GM23248 (cell line): ENCODE results near the gene ZNF443. TPM values are rescaled to one million over a fixed set of nuclear protein-coding genes. Genes with fewer than 3 reads are reported as not detected.
"Not testable (repeated sequence)": the region's sequence is repeated elsewhere in the genome, so short reads cannot be mapped to it uniquely, and the experiment has no call there.

ENCODE experiments used
- DNase-seq: peaks from one replicate; pipeline ENCODE4 v3.0.0-alpha.2; 2015
- H2AFZ ChIP-seq: fragments of 200-600 bp; sonication (generic); 2 replicates; pipeline ENCODE4 v1.6.1; 2016; ENCODE audit warnings: antibody characterized with exemption
- H3F3A ChIP-seq: fragments of 200-600 bp; sonication (generic); 2 replicates; pipeline ENCODE4 v1.6.1; 2016; ENCODE audit warnings: mild to moderate bottlenecking, antibody characterized with exemption, mixed run types; ENCODE audit not compliant: insufficient read depth
- H3K27ac ChIP-seq: fragments of 200-600 bp; sonication (generic); 2 replicates; pipeline ENCODE4 v1.5.1; 2016; ENCODE audit warnings: mild to moderate bottlenecking
- H3K27me3 ChIP-seq: fragments of 200-600 bp; sonication (generic); replicated peaks from 2 replicates; pipeline ENCODE4 v1.6.1; 2016; ENCODE audit warnings: mild to moderate bottlenecking; ENCODE audit not compliant: insufficient read depth
- H3K36me3 ChIP-seq: fragments of 200-600 bp; sonication (generic); 2 replicates; pipeline ENCODE4 v1.6.1; 2016; ENCODE audit warnings: low read depth, mild to moderate bottlenecking
- H3K4me1 ChIP-seq: fragments of 200-600 bp; sonication (generic); 2 replicates; pipeline ENCODE4 v1.6.1; 2016; ENCODE audit warnings: mild to moderate bottlenecking; ENCODE audit not compliant: insufficient read depth
- H3K4me2 ChIP-seq: fragments of 200-600 bp; sonication (generic); one replicate; pipeline ENCODE4 v1.6.1; 2016; ENCODE audit warnings: mild to moderate bottlenecking; ENCODE audit not compliant: unreplicated experiment
- H3K4me3 ChIP-seq: fragments of 200-600 bp; sonication (generic); 2 replicates; pipeline ENCODE4 v1.5.1; 2016; ENCODE audit warnings: mild to moderate bottlenecking
- H3K79me2 ChIP-seq: fragments of 200-600 bp; sonication (generic); 2 replicates; pipeline ENCODE4 v1.6.1; 2016; ENCODE audit warnings: mild to moderate bottlenecking; ENCODE audit not compliant: insufficient read depth
- H3K9ac ChIP-seq: fragments of 200-600 bp; sonication (generic); 2 replicates; pipeline ENCODE4 v1.6.1; 2016; ENCODE audit warnings: mild to moderate bottlenecking
- H3K9me2 ChIP-seq: fragments of 200-600 bp; sonication (generic); 2 replicates; pipeline ENCODE4 v1.6.1; 2016; ENCODE audit warnings: mixed run types, mild to moderate bottlenecking, moderate library complexity; ENCODE audit not compliant: insufficient read depth
- H3K9me3 ChIP-seq: fragments of 200-600 bp; sonication (generic); one replicate; pipeline ENCODE4 v1.6.1; 2017; ENCODE audit warnings: low read depth
- H4K20me1 ChIP-seq: fragments of 200-600 bp; sonication (generic); 2 replicates; pipeline ENCODE4 v1.6.0; 2016; ENCODE audit not compliant: insufficient read depth
- EZH2 ChIP-seq: fragments of 200-600 bp; sonication (generic); IDR thresholded peaks from 2 replicates; pipeline ENCODE4 v1.6.1; 2018; ENCODE audit warnings: antibody characterized with exemption, mild to moderate bottlenecking; ENCODE audit not compliant: insufficient read depth, poor library complexity, severe bottlenecking
- EZH2phosphoT487 ChIP-seq: fragments of 200-600 bp; sonication (generic); IDR thresholded peaks from 2 replicates; pipeline ENCODE4 v1.6.1; 2018; ENCODE audit warnings: antibody characterized with exemption, moderate library complexity, mild to moderate bottlenecking, low read depth; ENCODE audit not compliant: insufficient read depth
- WGBS, 2 experiments: methylation state at CpG; one replicate each; pipeline ENCODE4 v1.1.6; 2015 to 2017; ENCODE audit warnings: low lambda C conversion rate in 2 of 2, low coverage in 1 of 2; ENCODE audit errors: missing lambda C conversion rate in 2 of 2; 5-methylcytosine and 5-hydroxymethylcytosine counted together
- in situ Hi-C: fragments of 300-500 bp; cut with MboI; formaldehyde crosslinking; loops from 2 replicates; pipeline ENCODE4 v1.15.0; 2020
- polyA plus RNA-seq: library from polyadenylated mRNA; unstranded; fragments of >200 nt; fragmentation: Nextera tagmentation; extraction: Ambion mirVana; gene quantifications from 2 replicates; pipeline ENCODE4 v1.2.1, GENCODE V29; 2016
- total RNA-seq: library from RNA; depleted of rRNA; stranded (reverse); fragments of >200 nt; shearing (Covaris generic); gene quantifications from 2 replicates; pipeline ENCODE4 v1.2.3, GENCODE V29; 2014

ZNF443 gene
- total and polyA plus RNA-seq, 2 experiments from 2014 or later, result 0.86 to 1.2 TPM

- 54 to 59% methylated on average over 6 of the region's 6 CpGs for WGBS, 2 experiments
- in situ Hi-C loops, result no loop called here
- H3K9ac ChIP-seq, result no peak overlapping the region
Observed at GRCh38 chr19:12453495-12453894, 12.7 kb upstream of the ZNF443 start.

DNA sequence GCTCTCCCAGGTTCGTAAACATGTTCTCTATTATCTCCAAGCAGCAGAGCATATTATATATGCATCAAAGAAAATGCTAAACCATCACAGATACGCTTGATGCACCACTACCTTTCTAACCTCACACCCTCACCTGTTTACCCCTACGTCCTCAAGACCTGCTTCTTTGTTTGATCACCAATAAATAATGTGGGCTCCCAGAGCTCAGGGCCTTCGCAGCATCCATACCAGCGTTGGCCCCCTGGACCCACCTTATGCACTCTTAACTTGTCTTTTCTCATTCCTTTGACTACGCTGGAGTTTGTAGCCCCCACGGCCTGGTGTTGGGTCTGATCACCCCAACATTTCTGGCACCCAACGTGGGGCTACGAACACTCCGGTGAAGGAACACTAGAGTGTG, 10.0 kb upstream of the ZNF443 start:
- Histone ChIP-seq H3K27me3 (no peaks in the 10 kb centered on the region), H3K9me3 (no peaks in the 10 kb centered on the region), H3K9me2 (no peaks in the 10 kb centered on the region), H2AFZ (no peak overlapping the region), H3K9ac (no peak overlapping the region), H3K36me3 (no peaks in the 10 kb centered on the region), H3K4me3 (no peak overlapping the region), H3K4me1 (no peaks in the 10 kb centered on the region), H3F3A (no peaks in the 10 kb centered on the region), H4K20me1 (no peaks in the 10 kb centered on the region), H3K4me2 (no peak overlapping the region), H3K79me2 (no peaks in the 10 kb centered on the region), H3K27ac (no peak overlapping the region)
- TF ChIP-seq EZH2, result no peak
- no peak for TF ChIP-seq EZH2phosphoT487
- in situ Hi-C loops, result no loop called here
- DNase-seq, result no peak
- 46 to 57% methylated on average over 10 of the region's 10 CpGs for WGBS, 2 experiments

More at GRCh38 chr19:12453495-12453894, 12.7 kb upstream of the ZNF443 start:
- Histone ChIP-seq H3K9me3 (no peaks in the 10 kb centered on the region), H3K36me3 (no peaks in the 10 kb centered on the region), H3F3A (no peaks in the 10 kb centered on the region), H2AFZ (no peak overlapping the region), H3K4me3 (no peak overlapping the region), H3K9me2 (no peaks in the 10 kb centered on the region), H4K20me1 (no peaks in the 10 kb centered on the region), H3K4me2 (no peak overlapping the region), H3K79me2 (no peaks in the 10 kb centered on the region), H3K27ac (no peak overlapping the region), H3K27me3 (no peaks in the 10 kb centered on the region), H3K4me1 (no peaks in the 10 kb centered on the region)
- no peak for TF ChIP-seq EZH2
- TF ChIP-seq EZH2phosphoT487, result no peak
- DNase-seq, result no peak

DNA sequence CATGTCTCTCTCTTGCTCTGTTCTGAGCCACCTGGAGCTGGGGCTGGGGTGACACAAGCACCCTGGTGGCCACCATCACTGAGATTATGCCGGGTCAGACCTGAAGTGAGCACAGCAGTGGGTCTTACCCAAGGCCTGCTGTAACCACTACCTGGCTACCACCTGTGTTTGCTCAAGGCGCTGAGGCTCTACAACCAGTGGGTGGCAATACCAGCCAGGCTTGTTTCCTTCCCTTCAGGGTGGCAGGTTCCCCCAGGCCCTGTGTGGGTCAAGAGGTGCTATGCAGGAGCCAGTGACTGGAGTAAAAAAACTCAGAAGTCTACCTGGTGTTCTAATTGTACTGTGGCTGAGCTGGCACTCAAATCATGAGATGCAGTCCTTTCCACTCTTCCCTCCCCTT, 8.0 kb upstream of the ZNF443 start:
- Histone ChIP-seq H3F3A (no peaks in the 10 kb centered on the region), H3K27me3 (no peaks in the 10 kb centered on the region), H3K9me2 (no peaks in the 10 kb centered on the region), H3K27ac (no peak overlapping the region), H3K36me3 (no peaks in the 10 kb centered on the region), H3K4me2 (no peak overlapping the region), H3K4me1 (no peaks in the 10 kb centered on the region), H4K20me1 (no peaks in the 10 kb centered on the region), H3K9me3 (no peaks in the 10 kb centered on the region), H2AFZ (no peak overlapping the region), H3K79me2 (no peaks in the 10 kb centered on the region), H3K9ac (no peak overlapping the region), H3K4me3 (no peak overlapping the region)
- 55 to 63% methylated on average over 2 of the region's 2 CpGs for WGBS, 2 experiments
- in situ Hi-C loops, result no loop called here
- no peak for DNase-seq
- TF ChIP-seq EZH2, result no peak
- no peak for TF ChIP-seq EZH2phosphoT487

GRCh38 chr19:12439686-12440540, 908 bp downstream of the ZNF443 start:
- H3F3A ChIP-seq, H3K79me2 ChIP-seq, H3K9me2 ChIP-seq, H3K27me3 ChIP-seq, H3K4me1 ChIP-seq, H3K9me3 ChIP-seq, H3K36me3 ChIP-seq, H4K20me1 ChIP-seq, in situ Hi-C loops: not testable (repeated sequence)
- peak; percentile 40 for DNase-seq
- peak overlapping the region; percentile 88 for H3K4me2 ChIP-seq
- peak overlapping the region; percentile 88 for H2AFZ ChIP-seq
- WGBS, 2 experiments, result 2 to 4% methylated on average over 19 to 23 of the region's 28 CpGs
- peak overlapping the region; percentile 84 for H3K9ac ChIP-seq
- peak overlapping the region; percentile 81 for H3K4me3 ChIP-seq
- H3K27ac ChIP-seq, result peak overlapping the region; percentile 38

GRCh38 chr19:12430726-12431299, 10.0 kb downstream of the ZNF443 start:
- H4K20me1 ChIP-seq, H3K4me3 ChIP-seq, H3K79me2 ChIP-seq, DNase-seq, H3K27ac ChIP-seq, H3K9me2 ChIP-seq, H3K4me1 ChIP-seq, H2AFZ ChIP-seq, in situ Hi-C loops, H3K9me3 ChIP-seq, H3K9ac ChIP-seq, H3K4me2 ChIP-seq, H3K36me3 ChIP-seq, H3K27me3 ChIP-seq, H3F3A ChIP-seq: not testable (repeated sequence)
- WGBS, 2 experiments, result 94 to 96% methylated on average over 6 of the region's 6 CpGs
